Fibroblast of lung (primary cell): ENCODE results near the gene XYLT1. TPM values are rescaled to one million over a fixed set of nuclear protein-coding genes. Genes with fewer than 3 reads are reported as not detected.

Experiments used
- DNase-seq, 2 donors: peaks; one replicate each; pipeline versions ENCODE4 v3.0.0 to v3.0.0-alpha.2; 2010; ENCODE audit warnings: low read depth in 2 of 2
- H2AFZ ChIP-seq: 2 replicates; pipeline ENCODE4 v1.5.1; 2012; ENCODE audit warnings: low read length, control low read depth, inconsistent platforms
- H3K27ac ChIP-seq: 2 replicates; pipeline ENCODE4 v1.5.1; 2011; ENCODE audit warnings: low read length, control low read depth; ENCODE audit not compliant: insufficient read depth
- H3K27me3 ChIP-seq: 2 replicates; pipeline ENCODE4 v1.5.1; 2011; ENCODE audit warnings: mild to moderate bottlenecking, low read length; ENCODE audit not compliant: control insufficient read depth, insufficient read depth
- H3K36me3 ChIP-seq: 2 replicates; pipeline ENCODE4 v1.5.1; 2011; ENCODE audit warnings: low read length; ENCODE audit not compliant: control insufficient read depth, insufficient read depth
- H3K4me1 ChIP-seq: 2 replicates; pipeline ENCODE4 v1.5.1; 2011; ENCODE audit warnings: low read length; ENCODE audit not compliant: control insufficient read depth, insufficient read depth; ENCODE audit errors: extremely low read depth
- H3K4me2 ChIP-seq: 2 replicates; pipeline ENCODE4 v1.5.1; 2011; ENCODE audit warnings: low read length, control low read depth; ENCODE audit not compliant: insufficient read depth; ENCODE audit errors: extremely low read depth
- H3K4me3 ChIP-seq, 4 experiments: fragments of 200-600 bp in 1 of 4; sonication (generic) in 1 of 4; replicated peaks in 1 of 4; 2 replicates each; pipeline ENCODE4 v1.5.1; 2011 to 2016; ENCODE audit warnings: low read length in 4 of 4, low read depth in 3 of 4, mild to moderate bottlenecking in 3 of 4, control low read depth in 2 of 4, inconsistent platforms in 1 of 4, mixed read lengths in 1 of 4; ENCODE audit not compliant: insufficient read depth in 1 of 4; ENCODE audit errors: control extremely low read depth in 1 of 4
- H3K79me2 ChIP-seq: 2 replicates; pipeline ENCODE4 v1.5.1; 2012; ENCODE audit warnings: mild to moderate bottlenecking, low read length, inconsistent platforms; ENCODE audit not compliant: control insufficient read depth, insufficient read depth
- H3K9ac ChIP-seq: 2 replicates; pipeline ENCODE4 v1.5.1; 2011; ENCODE audit warnings: mild to moderate bottlenecking, low read length, control low read depth; ENCODE audit not compliant: insufficient read depth
- H3K9me3 ChIP-seq: 2 replicates; pipeline ENCODE4 v1.5.1; 2012; ENCODE audit warnings: low read depth, low read length; ENCODE audit not compliant: control insufficient read depth, insufficient read depth
- H4K20me1 ChIP-seq: 2 replicates; pipeline ENCODE4 v1.5.1; 2011; ENCODE audit warnings: low read length; ENCODE audit not compliant: control insufficient read depth, insufficient read depth; ENCODE audit errors: extremely low read depth
- CTCF ChIP-seq, 2 donors: IDR thresholded peaks in 1 of 2; conservative IDR thresholded peaks in 1 of 2; 1 replicate in 1 of 2; 2 replicates in 1 of 2; pipeline ENCODE4 v1.5.1; 2011 to 2012; ENCODE audit warnings: low read length in 2 of 2, control low read depth in 1 of 2, inconsistent platforms in 1 of 2, low read depth in 1 of 2, mild to moderate bottlenecking in 1 of 2
- EZH2 ChIP-seq: IDR thresholded peaks from 2 replicates; pipeline ENCODE4 v1.5.1; 2012; ENCODE audit warnings: low read length, control low read depth, mild to moderate bottlenecking; ENCODE audit errors: missing control alignments
- polyA plus RNA-seq, 2 donors: library from polyadenylated mRNA; depleted of rRNA in 1 of 2; stranded (reverse) in 1 of 2; unstranded in 1 of 2; fragments of >200 nt; gene quantifications; 2 replicates each; pipeline ENCODE4 v1.2.1, GENCODE V29; 2011 to 2012; ENCODE audit warnings: missing spikeins in 1 of 2
- total RNA-seq: library from RNA; depleted of rRNA; stranded (reverse); fragments of >200 nt; gene quantifications from 2 replicates; pipeline ENCODE4 v1.2.1, GENCODE V29; 2014

XYLT1 gene
- total and polyA plus RNA-seq, 2 donors (not counting 1 experiment from before 2014, with no cell fraction given): 9.3 to 21.8 TPM

GRCh38 chr16:17289674-17290635 lies 180.8 kb downstream of the XYLT1 start:
- no peak overlapping the region for H3K27ac ChIP-seq
- no peaks in the 10 kb centered on the region for H3K79me2 ChIP-seq
- no peaks in the 10 kb centered on the region for H3K27me3 ChIP-seq
- no peaks in the 10 kb centered on the region for H3K36me3 ChIP-seq
- H3K4me2 ChIP-seq: no peak overlapping the region
- no peaks in the 10 kb centered on the region for H4K20me1 ChIP-seq
- TF ChIP-seq EZH2: no peak
- no peak for TF ChIP-seq CTCF (conservative IDR thresholded peaks at IDR 0.05 in 1 of 2, IDR thresholded peaks at IDR 0.05 in 1 of 2; ENCODE audit: low read depth in 1 of 2, low read length in 2 of 2)
- H3K9ac ChIP-seq: no peak overlapping the region
- no peak for DNase-seq
- H3K9me3 ChIP-seq: no peaks in the 10 kb centered on the region
- H2AFZ ChIP-seq: no peak overlapping the region
- H3K4me1 ChIP-seq: no peaks in the 10 kb centered on the region
- H3K4me3 ChIP-seq: no peak overlapping the region

- Histone ChIP-seq H3K27me3 (no peaks in the 10 kb centered on the region), H3K79me2 (no peaks in the 10 kb centered on the region), H3K27ac (no peak overlapping the region), H3K4me3 (no peak overlapping the region), H3K4me1 (no peaks in the 10 kb centered on the region), H3K36me3 (no peaks in the 10 kb centered on the region), H4K20me1 (no peaks in the 10 kb centered on the region), H3K9ac (no peak overlapping the region), H3K4me2 (no peak overlapping the region), H3K9me3 (no peaks in the 10 kb centered on the region), H2AFZ (no peak overlapping the region)
- DNase-seq: no peak
- TF ChIP-seq EZH2 (no peak), CTCF (conservative IDR thresholded peaks at IDR 0.05 in 1 of 2, IDR thresholded peaks at IDR 0.05 in 1 of 2; ENCODE audit: low read depth in 1 of 2, low read length in 2 of 2) (no peak)
Observed at GRCh38 chr16:17289050-17289449, 181.7 kb downstream of the XYLT1 start.

- no peaks in the 10 kb centered on the region for H3K9me3 ChIP-seq
- H3K9ac ChIP-seq: no peak overlapping the region
- no peak overlapping the region for H3K4me2 ChIP-seq
- no peak overlapping the region for H2AFZ ChIP-seq
- no peak for TF ChIP-seq CTCF (conservative IDR thresholded peaks at IDR 0.05 in 1 of 2, IDR thresholded peaks at IDR 0.05 in 1 of 2; ENCODE audit: low read depth in 1 of 2, low read length in 2 of 2)
- no peak for TF ChIP-seq EZH2
- no peak for DNase-seq
- no peaks in the 10 kb centered on the region for H3K4me1 ChIP-seq
- H3K36me3 ChIP-seq: no peaks in the 10 kb centered on the region
- no peaks in the 10 kb centered on the region for H3K79me2 ChIP-seq
- H3K27ac ChIP-seq: no peak overlapping the region
- no peaks in the 10 kb centered on the region for H3K27me3 ChIP-seq
- no peaks in the 10 kb centered on the region for H4K20me1 ChIP-seq
- H3K4me3 ChIP-seq: no peak overlapping the region
Observed at GRCh38 chr16:17287166-17287800, 183.5 kb downstream of the XYLT1 start.
